HepG2 (cell line): Measurements from ENCODE around the gene NECAP2. TPM values are rescaled to one million over a fixed set of nuclear protein-coding genes. Genes with fewer than 3 reads are reported as not detected.

Experiments used
- ATAC-seq: fragments of 200-7000 bp; cut with Tn5 transposase; 3 replicates; pipeline ENCODE4 v1.9.1; 2020; ENCODE audit warnings: mild to moderate bottlenecking, moderate library complexity
- BruUV-seq: library from RNA; stranded (reverse); fragments of 400-500 nt; replicated peaks from 2 replicates; lab custom pipeline; 2021; lab: Mats Ljungman, UMichigan
- CTCF ChIA-PET: fragments of 300-600 bp; formaldehyde crosslinking; extraction: SDS; loops from one replicate; lab custom pipeline; 2021; ENCODE audit warnings: low total read pairs, inconsistent platforms, low intra/inter-chr PET ratio; lab: Yijun Ruan, JAX
- POLR2A ChIA-PET: fragments of 350-600 bp; sonication (Branson Sonifier 250); formaldehyde crosslinking; loops from one replicate; lab custom pipeline; 2020; ENCODE audit warnings: antibody characterized with exemption, inconsistent platforms; lab: Yijun Ruan, JAX
- DNase-seq: peaks from one replicate; pipeline ENCODE4 v3.0.0-alpha.2; 2015; ENCODE audit warnings: low spot score
- FAIRE-seq: peaks from 3 replicates; lab custom pipeline; 2011; peaks lifted over from hg19 to GRCh38; lab: Jason Lieb, UNC
- H2AFZ ChIP-seq: one replicate; pipeline ENCODE4 v1.6.1; 2011; ENCODE audit warnings: low read length, inconsistent platforms
- H3K27ac ChIP-seq: fragments of 300-600 bp; 3 replicates; pipeline ENCODE4 v1.8.0; 2011; ENCODE audit warnings: mixed run types, mild to moderate bottlenecking, mixed read lengths, low read length, inconsistent platforms; ENCODE audit not compliant: insufficient read depth; ENCODE audit errors: extremely low read length
- H3K27me3 ChIP-seq, 2 experiments: fragments of 200-600 bp in 1 of 2; 2 replicates in 1 of 2; 3 replicates in 1 of 2; pipeline versions ENCODE4 v1.6.0 to v1.8.0; 2011; ENCODE audit warnings: low read length in 2 of 2, mild to moderate bottlenecking in 2 of 2, moderate library complexity in 2 of 2, inconsistent platforms in 1 of 2; ENCODE audit not compliant: insufficient read depth in 2 of 2, control insufficient read depth in 1 of 2
- H3K36me3 ChIP-seq, 2 experiments: fragments of 200-600 bp in 1 of 2; replicated peaks in 1 of 2; 2 replicates in 1 of 2; 3 replicates in 1 of 2; pipeline versions ENCODE4 v1.5.1 to v1.8.0; 2011; ENCODE audit warnings: low read length in 2 of 2, inconsistent platforms in 1 of 2; ENCODE audit not compliant: insufficient read depth in 2 of 2, control insufficient read depth in 1 of 2
- H3K4me1 ChIP-seq: 2 replicates; pipeline ENCODE4 v1.5.1; 2012; ENCODE audit warnings: low read length, inconsistent platforms; ENCODE audit not compliant: insufficient read depth
- H3K4me2 ChIP-seq: 2 replicates; pipeline ENCODE4 v1.6.0; 2011; ENCODE audit warnings: low read depth, low read length, inconsistent platforms
- H3K4me3 ChIP-seq, 3 experiments: fragments of 200-600 bp in 1 of 3; sonication (generic), shearing (Covaris generic) in 1 of 3; replicated peaks in 1 of 3; 2 replicates each; pipeline ENCODE4 v1.5.1; 2011 to 2016; ENCODE audit warnings: low read length in 3 of 3, inconsistent platforms in 2 of 3, low read depth in 2 of 3, mild to moderate bottlenecking in 2 of 3, control low read depth in 1 of 3, mixed read lengths in 1 of 3; ENCODE audit not compliant: insufficient read depth in 1 of 3
- H3K79me2 ChIP-seq: one replicate; pipeline ENCODE4 v1.6.1; 2011; ENCODE audit warnings: low read length, inconsistent platforms; ENCODE audit not compliant: insufficient read depth
- H3K9ac ChIP-seq: 2 replicates; pipeline ENCODE4 v1.6.0; 2011; ENCODE audit warnings: mild to moderate bottlenecking, low read depth, low read length, inconsistent platforms; ENCODE audit not compliant: insufficient read depth
- H3K9me3 ChIP-seq: 2 replicates; pipeline ENCODE4 v1.5.1; 2012; ENCODE audit warnings: mild to moderate bottlenecking, low read length
- H4K20me1 ChIP-seq: 2 replicates; pipeline ENCODE4 v1.6.0; 2011; ENCODE audit warnings: inconsistent platforms, mild to moderate bottlenecking, low read length, moderate library complexity; ENCODE audit not compliant: insufficient read depth
- BRF2 ChIP-seq: sonication (generic); formaldehyde crosslinking; IDR thresholded peaks from 2 replicates; pipeline ENCODE4 v1.8.1; 2022; ENCODE audit warnings: mild to moderate bottlenecking, missing genetic modification reagents
- FIP1L1 ChIP-seq: fragments of 200-400 bp; formaldehyde crosslinking; IDR thresholded peaks from 2 replicates; pipeline ENCODE4 v1.6.1; 2018; ENCODE audit warnings: low read depth, mild to moderate bottlenecking, low read length, moderate library complexity, borderline replicate concordance; ENCODE audit not compliant: insufficient read depth
- GATA4 ChIP-seq: sonication (generic); IDR thresholded peaks from 2 replicates; pipeline ENCODE4 v1.6.1; 2016; ENCODE audit warnings: antibody characterized with exemption, low read depth, borderline replicate concordance
- MXD4 ChIP-seq: IDR thresholded peaks from 2 replicates; pipeline ENCODE4 v1.6.1; 2016; ENCODE audit warnings: mild to moderate bottlenecking, missing biosample characterization, missing genetic modification reagents
- NFAT5 ChIP-seq: sonication (generic); formaldehyde crosslinking; IDR thresholded peaks from 2 replicates; pipeline ENCODE4 v1.4.0; 2020; ENCODE audit warnings: missing genetic modification reagents
- ZEB1 ChIP-seq: IDR thresholded peaks from 2 replicates; pipeline ENCODE4 v1.6.1; 2012; ENCODE audit warnings: mild to moderate bottlenecking, low read depth, inconsistent platforms; ENCODE audit not compliant: insufficient replicate concordance
- ZFP90 ChIP-seq: sonication (generic); formaldehyde crosslinking; IDR thresholded peaks from 2 replicates; pipeline ENCODE4 v1.8.0; 2022; ENCODE audit warnings: missing genetic modification reagents, mild to moderate bottlenecking, inconsistent platforms, borderline replicate concordance
- ZNF180 ChIP-seq: sonication (generic); formaldehyde crosslinking; IDR thresholded peaks from 2 replicates; pipeline ENCODE4 v1.4.0; 2020; ENCODE audit warnings: low read depth, missing genetic modification reagents, borderline replicate concordance
- WGBS: methylation state at CpG from one replicate; pipeline ENCODE4 v1.1.6; 2017; ENCODE audit warnings: low lambda C conversion rate; 5-methylcytosine and 5-hydroxymethylcytosine counted together
- in situ Hi-C: cut with HindIII; loops from 2 replicates; pipeline ENCODE4 v1.10.0; 2017; ENCODE audit warnings: low pct_unique_long_range_greater_than_20kb; ENCODE audit not compliant: extremely low pct_ligation_motif_present
- intact Hi-C: fragments of 100-400 bp; cut with micrococcal nuclease; formaldehyde crosslinking; loops from one replicate; pipeline ENCODE4 v1.10.0; 2022; ENCODE audit not compliant: unreplicated experiment
- polyA plus RNA-seq, 8 experiments: library from polyadenylated mRNA; depleted of rRNA in 3 of 8; stranded (reverse) in 7 of 8; unstranded in 1 of 8; fragments of >200 nt; fragmentation: Illumina TruSeq in 4 of 8; extraction: Trizol in 4 of 8; gene quantifications; 2 replicates each; pipeline versions ENCODE4 v1.2.1 to v1.2.3, GENCODE V29; 2011 to 2016; ENCODE audit warnings: low read depth in 4 of 8, missing spikeins in 1 of 8, mixed read lengths in 1 of 8; ENCODE audit not compliant: insufficient read depth in 1 of 8
- total RNA-seq, 5 experiments: library from RNA; depleted of rRNA; stranded (reverse); fragments of >200 nt; fragmentation: Illumina TruSeq; extraction: Trizol; gene quantifications; 2 replicates each; pipeline ENCODE4 v1.2.3, GENCODE V29; 2016; ENCODE audit warnings: low read depth in 1 of 5
- TF ChIP-seq, protein P1 (sequence below): sonication (generic); formaldehyde crosslinking; IDR thresholded peaks from 2 replicates; pipeline ENCODE4 v1.4.0; 2020; ENCODE audit warnings: mild to moderate bottlenecking, missing genetic modification reagents
- TF ChIP-seq, protein P2 (sequence below): sonication (generic); formaldehyde crosslinking; conservative IDR thresholded peaks from 2 replicates; pipeline ENCODE4 v1.4.0; 2020; ENCODE audit warnings: missing genetic modification reagents
- TF ChIP-seq, protein P3 (sequence below): sonication (generic); formaldehyde crosslinking; IDR thresholded peaks from 2 replicates; pipeline ENCODE4 v1.4.0; 2020; ENCODE audit warnings: mild to moderate bottlenecking, missing genetic modification reagents, borderline replicate concordance

Gene NECAP2
- total and polyA plus RNA-seq, 2 of the 13 experiments (the other 11 are each of a cell fraction or from before 2014, with no cell fraction given): 38.5 to 52.3 TPM

DNA sequence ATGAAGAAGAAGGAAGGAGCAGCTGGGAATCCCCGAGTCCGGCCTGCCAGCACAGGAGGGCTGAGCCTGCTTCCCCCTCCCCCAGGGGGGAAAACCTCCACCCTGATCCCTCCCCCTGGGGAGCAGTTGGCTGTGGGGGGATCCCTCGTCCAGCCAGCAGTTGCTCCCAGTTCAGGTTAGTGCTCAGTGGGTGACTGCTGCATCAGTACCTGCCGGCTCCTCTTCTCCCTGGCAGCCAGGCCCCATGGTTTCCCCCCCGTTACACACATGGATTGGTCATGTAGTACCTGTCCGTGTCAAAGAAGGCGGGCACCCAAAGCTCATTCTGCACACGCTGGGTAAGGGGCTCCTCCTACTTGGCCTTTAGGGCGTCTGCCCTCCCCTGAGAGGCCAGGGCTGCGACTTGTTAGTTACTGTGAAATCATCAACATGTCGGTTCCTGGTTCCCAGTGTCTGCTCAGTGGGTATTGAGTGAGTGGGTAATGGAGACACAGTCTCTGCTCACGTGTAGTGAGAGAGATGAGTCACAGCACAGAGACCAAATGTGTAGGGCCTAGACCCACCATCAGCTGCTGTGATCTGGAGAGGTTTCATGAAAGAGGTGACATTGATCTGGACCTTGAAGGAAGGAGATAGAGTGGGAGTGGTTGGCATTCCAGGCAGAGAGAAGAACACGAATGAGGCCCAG lies 11.5 kb downstream of the NECAP2 start:
- Histone ChIP-seq H4K20me1 (no peaks in the 10 kb centered on the region), H3K9me3 (no peaks in the 10 kb centered on the region), H3K9ac (no peak overlapping the region), H3K27me3 (no peaks in the 10 kb centered on the region), H3K79me2 (no peaks in the 10 kb centered on the region), H3K4me3 (no peak overlapping the region), H3K4me2 (no peak overlapping the region), H3K27ac (no peak overlapping the region), H3K36me3 (peaks cover 31 to 76% of the 10 kb centered on the region in 2 experiments; a peak in 4 of 5 replicates), H3K4me1 (no peaks in the 10 kb centered on the region), H2AFZ (no peak overlapping the region)
- POLR2A ChIA-PET: no interaction called here
- no TSS peak for BruUV-seq
- intact Hi-C loops: no loop called here
- no peak for FAIRE-seq
- DNase-seq: no peak
- WGBS: 98% methylated on average over 13 of the region's 13 CpGs
- CTCF ChIA-PET: no interaction called here
- in situ Hi-C loops: no loop called here
- no peak for ATAC-seq
- TF ChIP-seq ZFP90 (CRISPR knock-in tag): no peak
- no peak for TF ChIP-seq GATA4
- TF ChIP-seq, protein P1, sequence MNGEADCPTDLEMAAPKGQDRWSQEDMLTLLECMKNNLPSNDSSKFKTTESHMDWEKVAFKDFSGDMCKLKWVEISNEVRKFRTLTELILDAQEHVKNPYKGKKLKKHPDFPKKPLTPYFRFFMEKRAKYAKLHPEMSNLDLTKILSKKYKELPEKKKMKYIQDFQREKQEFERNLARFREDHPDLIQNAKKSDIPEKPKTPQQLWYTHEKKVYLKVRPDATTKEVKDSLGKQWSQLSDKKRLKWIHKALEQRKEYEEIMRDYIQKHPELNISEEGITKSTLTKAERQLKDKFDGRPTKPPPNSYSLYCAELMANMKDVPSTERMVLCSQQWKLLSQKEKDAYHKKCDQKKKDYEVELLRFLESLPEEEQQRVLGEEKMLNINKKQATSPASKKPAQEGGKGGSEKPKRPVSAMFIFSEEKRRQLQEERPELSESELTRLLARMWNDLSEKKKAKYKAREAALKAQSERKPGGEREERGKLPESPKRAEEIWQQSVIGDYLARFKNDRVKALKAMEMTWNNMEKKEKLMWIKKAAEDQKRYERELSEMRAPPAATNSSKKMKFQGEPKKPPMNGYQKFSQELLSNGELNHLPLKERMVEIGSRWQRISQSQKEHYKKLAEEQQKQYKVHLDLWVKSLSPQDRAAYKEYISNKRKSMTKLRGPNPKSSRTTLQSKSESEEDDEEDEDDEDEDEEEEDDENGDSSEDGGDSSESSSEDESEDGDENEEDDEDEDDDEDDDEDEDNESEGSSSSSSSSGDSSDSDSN (CRISPR knock-in tag): no peak
- TF ChIP-seq FIP1L1: no peak
- no peak for TF ChIP-seq NFAT5
- no peak for TF ChIP-seq ZNF180
- TF ChIP-seq, protein P2, sequence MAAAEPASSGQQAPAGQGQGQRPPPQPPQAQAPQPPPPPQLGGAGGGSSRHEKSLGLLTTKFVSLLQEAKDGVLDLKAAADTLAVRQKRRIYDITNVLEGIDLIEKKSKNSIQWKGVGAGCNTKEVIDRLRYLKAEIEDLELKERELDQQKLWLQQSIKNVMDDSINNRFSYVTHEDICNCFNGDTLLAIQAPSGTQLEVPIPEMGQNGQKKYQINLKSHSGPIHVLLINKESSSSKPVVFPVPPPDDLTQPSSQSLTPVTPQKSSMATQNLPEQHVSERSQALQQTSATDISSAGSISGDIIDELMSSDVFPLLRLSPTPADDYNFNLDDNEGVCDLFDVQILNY (CRISPR knock-in tag): no peak
- no peak for TF ChIP-seq ZEB1
- TF ChIP-seq MXD4 (CRISPR knock-in tag): no peak
- no peak for TF ChIP-seq BRF2 (CRISPR knock-in tag)
- TF ChIP-seq, protein P3, sequence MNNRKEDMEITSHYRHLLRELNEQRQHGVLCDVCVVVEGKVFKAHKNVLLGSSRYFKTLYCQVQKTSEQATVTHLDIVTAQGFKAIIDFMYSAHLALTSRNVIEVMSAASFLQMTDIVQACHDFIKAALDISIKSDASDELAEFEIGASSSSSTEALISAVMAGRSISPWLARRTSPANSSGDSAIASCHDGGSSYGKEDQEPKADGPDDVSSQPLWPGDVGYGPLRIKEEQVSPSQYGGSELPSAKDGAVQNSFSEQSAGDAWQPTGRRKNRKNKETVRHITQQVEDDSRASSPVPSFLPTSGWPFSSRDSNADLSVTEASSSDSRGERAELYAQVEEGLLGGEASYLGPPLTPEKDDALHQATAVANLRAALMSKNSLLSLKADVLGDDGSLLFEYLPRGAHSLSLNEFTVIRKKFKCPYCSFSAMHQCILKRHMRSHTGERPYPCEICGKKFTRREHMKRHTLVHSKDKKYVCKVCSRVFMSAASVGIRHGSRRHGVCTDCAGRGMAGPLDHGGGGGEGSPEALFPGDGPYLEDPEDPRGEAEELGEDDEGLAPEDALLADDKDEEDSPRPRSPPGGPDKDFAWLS (CRISPR knock-in tag): no peak
